Midbrain (tissue), 1 donor: ENCODE data around the gene TYRO3.

Experiments
- DNase-seq: peaks from one replicate; lab custom pipeline; 2025; lab: John Stamatoyannopoulos, UW

Gene TYRO3

GRCh38 chr15:41603941-41604911 is 45.2 kb downstream of the TYRO3 start:
- peak; percentile 68 for DNase-seq

GRCh38 chr15:41605566-41605965 is 46.6 kb downstream of the TYRO3 start:
- DNase-seq: no peak

DNA sequence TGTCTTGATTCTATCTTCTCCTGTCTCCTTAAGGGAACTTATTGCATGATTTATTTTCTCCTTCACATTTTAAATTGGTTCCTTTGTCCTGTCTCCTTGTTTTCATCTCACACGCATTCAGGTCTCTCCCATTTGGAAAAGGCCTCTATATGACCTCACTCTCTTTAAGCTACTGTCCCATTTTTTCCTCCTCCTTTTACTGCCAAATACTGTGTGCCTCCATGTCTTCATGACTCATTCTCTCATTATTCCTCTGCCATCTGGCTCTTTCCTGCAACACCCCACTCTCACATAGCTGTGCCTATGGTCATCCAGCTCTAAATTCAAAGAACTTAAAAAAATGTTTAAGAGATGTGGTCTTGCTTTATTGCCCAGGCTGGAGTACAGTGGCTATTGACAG is 48.0 kb downstream of the TYRO3 start:
- DNase-seq: no peak

DNA sequence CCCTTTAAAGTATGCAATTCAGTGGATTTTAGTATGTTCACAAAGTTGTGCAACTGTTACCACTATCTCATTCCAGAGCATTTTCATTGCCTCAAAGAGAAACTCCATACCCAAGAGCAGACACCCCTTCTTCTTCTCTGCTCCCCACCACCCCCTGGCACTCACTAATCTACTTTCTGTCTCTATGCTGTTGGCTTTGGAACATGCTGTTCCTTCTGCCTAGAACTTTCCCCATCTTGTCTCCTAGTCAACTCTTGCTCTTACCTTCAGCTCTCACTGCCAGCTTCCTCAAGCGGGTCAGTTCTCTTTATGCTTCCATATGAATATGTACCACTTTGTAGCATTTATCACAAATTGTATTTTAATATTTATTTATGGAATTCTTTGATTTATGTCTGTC is 50.1 kb downstream of the TYRO3 start:
- no peak for DNase-seq

- no peak for DNase-seq
Measured at GRCh38 chr15:41610048-41610447, 51.0 kb downstream of the TYRO3 start.

GRCh38 chr15:41620536-41621199 is 61.7 kb downstream of the TYRO3 start:
- no peak for DNase-seq

DNA sequence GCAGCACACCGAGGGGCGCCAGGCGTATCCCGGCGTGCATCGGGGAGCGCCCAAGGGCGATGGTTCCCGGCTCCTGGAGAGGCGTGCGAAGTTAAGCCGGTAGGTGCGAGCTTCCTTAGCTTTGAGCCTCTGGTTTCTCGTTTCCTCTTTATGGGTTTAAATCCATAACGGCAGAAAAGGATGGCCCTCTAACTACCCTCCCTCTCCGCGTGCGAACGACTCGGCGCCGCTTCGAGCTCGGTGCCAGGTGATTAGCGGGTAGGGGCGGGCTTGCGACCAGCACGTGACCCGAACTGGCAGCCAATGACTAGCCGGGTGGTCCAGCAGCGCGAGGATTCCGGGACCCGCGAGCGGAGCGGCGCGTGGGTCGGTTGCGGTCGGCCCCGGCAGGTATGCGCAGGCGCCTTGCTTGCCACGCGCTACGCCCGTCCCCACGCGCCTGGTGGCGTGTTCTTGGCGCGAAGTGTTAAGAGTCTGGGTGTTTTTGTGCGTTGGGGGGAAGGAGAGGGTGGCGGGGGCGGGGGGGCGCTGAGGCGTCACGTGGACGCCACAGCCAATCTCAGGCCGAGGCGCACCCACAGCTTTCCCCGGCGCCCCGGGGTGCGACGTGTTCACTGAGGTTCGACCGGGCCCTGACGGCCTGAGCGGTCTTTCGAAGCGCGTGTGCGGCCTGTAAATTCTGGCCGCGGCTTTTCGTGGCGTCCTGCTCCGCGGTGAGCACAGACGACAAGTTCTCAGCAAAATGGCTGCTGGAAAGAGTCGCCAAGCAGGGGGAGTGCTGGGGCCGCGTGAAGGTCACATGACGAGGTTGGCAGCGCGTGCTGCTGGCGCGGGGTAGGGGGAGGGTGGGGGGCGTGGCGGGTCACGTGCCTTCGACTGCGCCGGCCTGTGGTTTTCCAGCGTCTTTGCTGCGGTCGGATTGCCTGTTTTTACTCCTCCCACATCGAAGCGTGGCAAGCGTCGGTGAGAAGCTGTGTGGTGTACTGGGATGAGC is 62.5 kb downstream of the TYRO3 start:
- peak; percentile 90 for DNase-seq

DNA sequence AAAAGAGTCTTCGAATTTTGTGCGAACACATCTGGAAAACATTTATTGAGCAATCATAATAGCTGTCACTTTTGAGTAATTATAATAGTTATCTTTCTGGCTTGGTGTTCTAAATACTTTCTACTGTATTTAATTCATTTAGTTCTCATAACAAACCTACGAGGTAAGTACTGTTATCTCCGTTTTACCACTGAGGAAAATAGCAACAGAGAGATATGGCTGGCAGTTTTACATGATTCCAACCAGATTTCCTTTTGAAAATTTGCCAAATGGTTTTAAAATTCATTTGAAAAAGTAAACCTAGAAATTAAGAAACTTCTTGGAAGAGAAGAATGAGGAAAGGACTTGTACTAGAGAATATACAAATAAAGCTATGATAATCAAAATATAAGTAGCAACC is 63.9 kb downstream of the TYRO3 start:
- DNase-seq: no peak

DNA sequence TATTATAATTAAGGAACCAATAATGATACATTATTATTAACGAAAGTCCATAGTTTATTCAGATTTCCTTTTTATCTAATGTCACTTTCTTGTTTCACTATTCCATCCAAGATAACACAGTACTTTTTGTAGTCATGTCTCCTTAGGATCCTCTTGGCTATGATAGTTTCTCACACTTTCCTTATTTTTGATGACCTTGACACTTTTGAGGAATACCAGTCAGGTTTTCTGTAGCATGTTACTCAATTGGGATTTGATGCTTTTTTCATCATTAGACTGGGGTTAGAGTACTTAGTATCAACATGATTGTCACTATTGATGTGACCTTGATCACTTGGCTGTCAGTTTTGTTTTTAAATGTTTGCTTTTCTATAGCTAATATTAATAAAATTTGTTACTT is 68.2 kb downstream of the TYRO3 start:
- DNase-seq: no peak

DNA sequence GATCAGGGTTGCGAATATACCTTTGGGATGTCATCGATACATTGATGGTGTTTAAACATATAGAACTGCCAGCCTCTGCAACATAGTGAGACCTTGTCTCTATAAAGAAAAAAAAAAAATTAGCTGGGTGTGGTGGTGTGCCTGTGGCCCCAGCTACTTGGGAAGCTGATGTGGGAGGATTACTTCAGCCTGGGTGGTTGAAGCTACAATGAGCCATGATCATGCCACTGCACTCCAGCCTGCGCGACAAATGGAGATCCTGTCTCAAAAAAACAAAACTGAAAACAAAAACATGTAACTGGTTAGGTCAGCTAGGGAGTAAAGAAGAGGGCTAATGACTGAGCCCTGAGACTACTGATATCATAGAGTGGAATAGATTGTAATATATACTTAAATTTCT is 70.5 kb downstream of the TYRO3 start:
- no peak for DNase-seq

- DNase-seq: no peak
Measured at GRCh38 chr15:41629883-41630282, 70.9 kb downstream of the TYRO3 start.

DNA sequence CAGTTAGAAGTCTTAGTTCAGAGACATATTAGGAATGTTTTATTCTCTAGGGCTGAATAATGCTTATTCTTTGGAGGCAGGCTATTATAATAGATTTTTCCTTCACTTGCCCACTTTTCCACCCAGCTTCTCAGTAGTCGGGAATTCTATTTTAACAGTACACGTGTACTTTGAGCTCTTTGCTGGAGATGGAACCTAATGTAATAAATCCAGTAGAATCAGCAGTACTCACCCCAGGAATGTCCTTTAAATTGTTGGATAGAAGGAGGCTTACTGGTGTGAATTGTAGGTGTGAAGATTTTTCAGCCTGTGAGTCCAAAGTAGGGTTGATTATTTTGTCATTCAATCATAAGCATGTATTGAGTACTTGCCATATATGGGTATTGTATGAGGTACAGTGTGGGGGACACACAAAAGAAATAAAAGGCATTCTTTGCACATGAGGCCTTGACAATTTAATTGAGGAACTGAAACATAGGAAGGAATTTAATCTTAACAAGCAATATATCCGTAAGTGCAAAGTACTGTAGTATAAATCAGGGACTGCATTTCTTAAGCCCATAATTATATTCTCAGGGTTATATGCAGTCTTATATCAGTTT is 71.7 kb downstream of the TYRO3 start:
- DNase-seq: no peak

DNA sequence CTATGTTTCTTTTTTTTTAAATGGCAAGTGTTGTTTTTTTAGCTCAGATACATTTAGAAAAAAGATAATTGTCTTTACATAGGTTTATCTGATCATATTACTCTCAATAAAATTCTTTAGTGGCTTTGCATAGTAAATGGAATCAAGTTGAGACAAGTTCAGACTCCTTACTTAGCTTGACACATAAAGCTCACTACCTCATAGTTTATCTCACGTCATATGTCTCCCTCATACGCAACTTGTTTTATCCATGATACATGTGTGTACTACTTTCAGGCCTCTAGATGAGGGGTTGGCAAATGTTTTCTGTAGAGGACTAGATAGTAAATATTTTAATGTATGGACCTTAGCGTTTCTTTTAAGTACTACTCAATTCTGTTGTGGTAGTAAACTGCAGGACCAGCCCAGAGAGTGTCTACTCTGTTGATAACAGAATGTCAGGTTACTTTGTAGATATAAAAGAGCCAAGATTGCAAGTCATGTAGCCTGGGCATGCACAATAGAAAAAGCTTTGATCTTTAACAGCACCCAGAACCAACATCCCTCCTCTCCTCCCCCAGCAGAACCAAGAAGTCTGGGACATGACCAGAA is 73.0 kb downstream of the TYRO3 start:
- DNase-seq: no peak
